ENCODE data around the gene SALL1.

Gene SALL1

GRCh38 chr16:51156807-51157200 lies 5.7 kb upstream of the SALL1 start:
- no peak for DNase-seq (ENCODE audit: low spot score)

- no peak for DNase-seq (ENCODE audit: low spot score)
Measured at GRCh38 chr16:51155820-51156806, 5.0 kb upstream of the SALL1 start.

- no peak for DNase-seq (ENCODE audit: low spot score)
Measured at GRCh38 chr16:51155199-51155607, 4.1 kb upstream of the SALL1 start.

- no peak for DNase-seq (ENCODE audit: low spot score)
Measured at GRCh38 chr16:51154271-51155171, 3.5 kb upstream of the SALL1 start.

- no peak for DNase-seq (ENCODE audit: low spot score)
Measured at GRCh38 chr16:51153577-51154031, 2.5 kb upstream of the SALL1 start.

- DNase-seq (ENCODE audit: low spot score), result no peak
Measured at GRCh38 chr16:51152691-51153576, 1.9 kb upstream of the SALL1 start.

GRCh38 chr16:51151961-51152663 lies 1.0 kb upstream of the SALL1 start:
- DNase-seq (ENCODE audit: low spot score), result no peak

- DNase-seq (ENCODE audit: low spot score), result no peak
Measured at GRCh38 chr16:51151435-51151960, 428 bp upstream of the SALL1 start.

GRCh38 chr16:51150165-51150887 lies 744 bp downstream of the SALL1 start:
- no peak for DNase-seq (ENCODE audit: low spot score)

- no peak for DNase-seq (ENCODE audit: low spot score)
Measured at GRCh38 chr16:51149721-51150164, 1.3 kb downstream of the SALL1 start.

- DNase-seq (ENCODE audit: low spot score), result no peak
Measured at GRCh38 chr16:51149251-51149661, 1.8 kb downstream of the SALL1 start.

- DNase-seq (ENCODE audit: low spot score), result no peak
Measured at GRCh38 chr16:51148678-51149228, 2.3 kb downstream of the SALL1 start.

- DNase-seq (ENCODE audit: low spot score), result no peak
Measured at GRCh38 chr16:51147776-51148677, 3.0 kb downstream of the SALL1 start.

- no peak for DNase-seq (ENCODE audit: low spot score)
Measured at GRCh38 chr16:51146256-51146924, 4.7 kb downstream of the SALL1 start.

- no peak for DNase-seq (ENCODE audit: low spot score)
Measured at GRCh38 chr16:51144203-51144602, 6.9 kb downstream of the SALL1 start.

- DNase-seq (ENCODE audit: low spot score), result no peak
Measured at GRCh38 chr16:51143196-51143977, 7.7 kb downstream of the SALL1 start.

- no peak for DNase-seq (ENCODE audit: low spot score)
Measured at GRCh38 chr16:51141541-51141940, 9.5 kb downstream of the SALL1 start.

Measured in hematopoietic multipotent progenitor cell treated with erythropoietin and hydrocortisone succinate and interleukin-3 and kit ligand, for 17 days (in vitro differentiated cells).